ENCODE results near the gene DTNB.

DNA sequence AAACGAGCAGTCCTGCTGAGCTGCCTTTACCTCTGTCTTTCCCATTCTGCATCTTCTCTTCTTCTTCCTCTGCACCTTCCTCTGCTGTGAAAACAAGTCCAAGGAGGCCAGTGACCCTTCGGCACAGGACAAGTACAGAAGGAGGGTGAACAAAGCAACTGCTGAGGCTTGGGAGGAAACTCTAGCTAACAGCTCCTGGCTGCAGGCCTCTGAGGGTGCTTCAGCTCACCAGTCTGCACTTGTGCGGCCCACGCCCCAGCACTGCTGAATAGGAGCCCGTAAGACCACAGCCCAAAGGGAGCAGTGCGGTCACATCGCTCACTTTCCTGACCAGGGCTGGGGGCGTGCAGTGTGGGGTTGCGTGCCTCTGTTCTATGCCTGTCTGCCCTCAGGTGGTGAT is 289.6 kb downstream of the DTNB start:
- TF ChIP-seq CTCF (conservative IDR thresholded peaks at IDR 0.05 in 1 of 2, IDR thresholded peaks at IDR 0.05 in 1 of 2; ENCODE audit: low read depth in 1 of 2, low read length in 2 of 2) (no peak), EZH2 (IDR thresholded peaks at IDR 0.05; ENCODE audit: low read length, missing control alignments) (no peak)

All from fibroblast of lung (primary cell).